HepG2 (cell line): ENCODE measurements around the gene GRHPR. TPM values are rescaled to one million over a fixed set of nuclear protein-coding genes. Genes with fewer than 3 reads are reported as not detected.

ENCODE experiments used
- CC2D1A ChIP-seq: sonication (generic); formaldehyde crosslinking; IDR thresholded peaks from 2 replicates; pipeline ENCODE4 v1.8.1; 2023; ENCODE audit warnings: mild to moderate bottlenecking, missing genetic modification reagents
- ELK4 ChIP-seq: sonication (generic); formaldehyde crosslinking; IDR thresholded peaks from 2 replicates; pipeline ENCODE4 v1.9.0; 2021; ENCODE audit warnings: missing genetic modification reagents, borderline replicate concordance
- EP300 ChIP-seq, 3 experiments: sonication (generic) in 1 of 3; formaldehyde crosslinking in 1 of 3; IDR thresholded peaks; 2 replicates each; pipeline versions ENCODE4 v1.5.1 to v1.6.1; 2011 to 2020; ENCODE audit warnings: low read depth in 2 of 3, low read length in 2 of 3, borderline replicate concordance in 1 of 3, improper control_type of control experiment in 1 of 3, mild to moderate bottlenecking in 1 of 3, missing genetic modification reagents in 1 of 3, moderate library complexity in 1 of 3
- ETV6 ChIP-seq: sonication (generic); formaldehyde crosslinking; conservative IDR thresholded peaks from 2 replicates; pipeline ENCODE4 v1.4.0; 2020; ENCODE audit warnings: missing genetic modification reagents
- HMG20A ChIP-seq: IDR thresholded peaks from 2 replicates; pipeline ENCODE4 v1.6.1; 2016; ENCODE audit warnings: borderline replicate concordance
- HMGXB4 ChIP-seq, 2 experiments: sonication (generic) in 1 of 2; formaldehyde crosslinking in 1 of 2; IDR thresholded peaks; 2 replicates each; pipeline versions ENCODE4 v1.4.0 to v1.6.1; 2018 to 2020; ENCODE audit warnings: missing genetic modification reagents in 2 of 2, borderline replicate concordance in 1 of 2, low read depth in 1 of 2, mild to moderate bottlenecking in 1 of 2, missing biosample characterization in 1 of 2
- KDM3A ChIP-seq: IDR thresholded peaks from 2 replicates; pipeline ENCODE4 v1.6.1; 2018; ENCODE audit warnings: low read depth, missing compliant biosample characterization
- THAP8 ChIP-seq: sonication (generic); formaldehyde crosslinking; IDR thresholded peaks from 2 replicates; pipeline ENCODE4 v1.5.1; 2020; ENCODE audit warnings: missing genetic modification reagents, mild to moderate bottlenecking, borderline replicate concordance
- XBP1 ChIP-seq: sonication (generic); formaldehyde crosslinking; IDR thresholded peaks from 2 replicates; pipeline ENCODE4 v1.5.0; 2020; ENCODE audit warnings: missing genetic modification reagents
- ZBTB37 ChIP-seq: sonication (generic); formaldehyde crosslinking; IDR thresholded peaks from 2 replicates; pipeline ENCODE4 v1.4.0; 2020; ENCODE audit warnings: mild to moderate bottlenecking, missing genetic modification reagents
- ZNF3 ChIP-seq: IDR thresholded peaks from 2 replicates; pipeline ENCODE4 v1.7.0; 2017; ENCODE audit warnings: inconsistent platforms
- ZNF703 ChIP-seq: sonication (generic); formaldehyde crosslinking; IDR thresholded peaks from 2 replicates; pipeline ENCODE4 v1.5.1; 2020; ENCODE audit warnings: missing genetic modification reagents, mild to moderate bottlenecking, moderate library complexity, borderline replicate concordance
- ZNF792 ChIP-seq: IDR thresholded peaks from 2 replicates; pipeline ENCODE4 v1.6.1; 2016
- ZSCAN21 ChIP-seq: sonication (generic); formaldehyde crosslinking; IDR thresholded peaks from 2 replicates; pipeline ENCODE4 v1.8.0; 2022; ENCODE audit warnings: mild to moderate bottlenecking, missing genetic modification reagents, moderate library complexity, borderline replicate concordance
- polyA plus RNA-seq, 8 experiments: library from polyadenylated mRNA; depleted of rRNA in 3 of 8; stranded (reverse) in 7 of 8; unstranded in 1 of 8; fragments of >200 nt; fragmentation: Illumina TruSeq in 4 of 8; extraction: Trizol in 4 of 8; gene quantifications; 2 replicates each; pipeline versions ENCODE4 v1.2.1 to v1.2.3, GENCODE V29; 2011 to 2016; ENCODE audit warnings: low read depth in 4 of 8, missing spikeins in 1 of 8, mixed read lengths in 1 of 8; ENCODE audit not compliant: insufficient read depth in 1 of 8
- total RNA-seq, 5 experiments: library from RNA; depleted of rRNA; stranded (reverse); fragments of >200 nt; fragmentation: Illumina TruSeq; extraction: Trizol; gene quantifications; 2 replicates each; pipeline ENCODE4 v1.2.3, GENCODE V29; 2016; ENCODE audit warnings: low read depth in 1 of 5
- TF ChIP-seq, protein P1 (sequence below): IDR thresholded peaks from 2 replicates; pipeline ENCODE4 v1.6.1; 2018; ENCODE audit warnings: missing genetic modification reagents, mild to moderate bottlenecking, missing compliant biosample characterization
- TF ChIP-seq, protein P2 (sequence below): sonication (generic); formaldehyde crosslinking; IDR thresholded peaks from 2 replicates; pipeline ENCODE4 v1.5.1; 2020; ENCODE audit warnings: mild to moderate bottlenecking, missing genetic modification reagents, borderline replicate concordance

The GRHPR gene
- total and polyA plus RNA-seq, 2 of the 13 experiments (the other 11 are each of a cell fraction or from before 2014, with no cell fraction given), result 113 to 115 TPM

DNA sequence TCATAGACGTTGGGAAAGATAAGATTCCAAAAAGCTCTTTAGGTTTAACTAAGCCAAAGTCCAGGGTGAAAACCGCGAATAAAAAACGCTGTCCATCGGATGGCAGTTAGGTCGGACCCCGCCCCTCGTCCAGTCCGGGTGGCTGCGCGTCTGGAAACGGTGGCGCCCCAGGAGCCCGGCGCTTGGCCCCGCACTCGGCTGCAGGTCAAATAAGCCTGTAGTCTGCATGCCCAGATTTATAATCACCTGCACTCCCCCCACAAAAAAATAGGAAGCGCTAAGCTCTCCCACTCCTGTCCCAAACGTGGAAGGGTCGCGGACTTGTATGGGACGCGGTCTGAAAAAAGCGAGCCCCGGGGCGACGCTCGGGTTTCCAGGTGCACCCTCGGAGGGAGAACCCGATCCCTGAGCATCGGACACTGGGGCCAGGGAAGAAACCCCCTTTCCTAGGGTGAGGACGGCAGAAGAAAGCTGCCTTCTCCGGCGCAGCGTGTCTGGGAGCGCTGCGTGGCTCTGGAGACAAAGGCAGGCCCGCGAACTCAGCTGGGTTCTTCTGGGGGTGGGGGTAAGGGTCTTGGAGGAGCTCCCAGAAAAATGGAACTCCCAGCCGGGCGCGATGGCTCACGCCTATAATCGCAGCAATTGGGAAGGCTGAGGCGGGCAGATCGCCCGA, 43.7 kb downstream of the GRHPR start (continued):
- TF ChIP-seq XBP1 (CRISPR knock-in tag) (no peak), ZNF703 (CRISPR knock-in tag) (0 out of 2 replicates have a peak, but pooled peaks have one; percentile 21), ZNF792 (CRISPR knock-in tag) (no peak; the same call in 1 of the 2 replicates), ZBTB37 (CRISPR knock-in tag) (no peak), EP300 (IDR thresholded peaks at IDR 0.05; ENCODE audit: low read depth in 2 of 2, low read length in 2 of 2) (no peak), EP300 (CRISPR knock-in tag; IDR thresholded peaks at IDR 0.05; ENCODE audit: borderline replicate concordance) (no peak), KDM3A (CRISPR knock-in tag) (no peak), CC2D1A (CRISPR knock-in tag) (no peak), HMGXB4 (CRISPR knock-in tag; IDR thresholded peaks at IDR 0.05; ENCODE audit: borderline replicate concordance in 1 of 2, low read depth in 1 of 2) (peak; percentile 26 to 31; a peak in 2 of 4 replicates), ELK4 (no peak), ZSCAN21 (CRISPR knock-in tag) (no peak), ETV6 (0 out of 2 replicates have a peak, but pooled peaks have one; percentile 17), THAP8 (CRISPR knock-in tag) (no peak), HMG20A (CRISPR knock-in tag) (no peak), ZNF3 (CRISPR knock-in tag) (no peak)
- TF ChIP-seq, protein P1, sequence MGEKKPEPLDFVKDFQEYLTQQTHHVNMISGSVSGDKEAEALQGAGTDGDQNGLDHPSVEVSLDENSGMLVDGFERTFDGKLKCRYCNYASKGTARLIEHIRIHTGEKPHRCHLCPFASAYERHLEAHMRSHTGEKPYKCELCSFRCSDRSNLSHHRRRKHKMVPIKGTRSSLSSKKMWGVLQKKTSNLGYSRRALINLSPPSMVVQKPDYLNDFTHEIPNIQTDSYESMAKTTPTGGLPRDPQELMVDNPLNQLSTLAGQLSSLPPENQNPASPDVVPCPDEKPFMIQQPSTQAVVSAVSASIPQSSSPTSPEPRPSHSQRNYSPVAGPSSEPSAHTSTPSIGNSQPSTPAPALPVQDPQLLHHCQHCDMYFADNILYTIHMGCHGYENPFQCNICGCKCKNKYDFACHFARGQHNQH (CRISPR knock-in tag), result peak; percentile 44; the same call in 1 of the 2 replicates
- TF ChIP-seq, protein P2, sequence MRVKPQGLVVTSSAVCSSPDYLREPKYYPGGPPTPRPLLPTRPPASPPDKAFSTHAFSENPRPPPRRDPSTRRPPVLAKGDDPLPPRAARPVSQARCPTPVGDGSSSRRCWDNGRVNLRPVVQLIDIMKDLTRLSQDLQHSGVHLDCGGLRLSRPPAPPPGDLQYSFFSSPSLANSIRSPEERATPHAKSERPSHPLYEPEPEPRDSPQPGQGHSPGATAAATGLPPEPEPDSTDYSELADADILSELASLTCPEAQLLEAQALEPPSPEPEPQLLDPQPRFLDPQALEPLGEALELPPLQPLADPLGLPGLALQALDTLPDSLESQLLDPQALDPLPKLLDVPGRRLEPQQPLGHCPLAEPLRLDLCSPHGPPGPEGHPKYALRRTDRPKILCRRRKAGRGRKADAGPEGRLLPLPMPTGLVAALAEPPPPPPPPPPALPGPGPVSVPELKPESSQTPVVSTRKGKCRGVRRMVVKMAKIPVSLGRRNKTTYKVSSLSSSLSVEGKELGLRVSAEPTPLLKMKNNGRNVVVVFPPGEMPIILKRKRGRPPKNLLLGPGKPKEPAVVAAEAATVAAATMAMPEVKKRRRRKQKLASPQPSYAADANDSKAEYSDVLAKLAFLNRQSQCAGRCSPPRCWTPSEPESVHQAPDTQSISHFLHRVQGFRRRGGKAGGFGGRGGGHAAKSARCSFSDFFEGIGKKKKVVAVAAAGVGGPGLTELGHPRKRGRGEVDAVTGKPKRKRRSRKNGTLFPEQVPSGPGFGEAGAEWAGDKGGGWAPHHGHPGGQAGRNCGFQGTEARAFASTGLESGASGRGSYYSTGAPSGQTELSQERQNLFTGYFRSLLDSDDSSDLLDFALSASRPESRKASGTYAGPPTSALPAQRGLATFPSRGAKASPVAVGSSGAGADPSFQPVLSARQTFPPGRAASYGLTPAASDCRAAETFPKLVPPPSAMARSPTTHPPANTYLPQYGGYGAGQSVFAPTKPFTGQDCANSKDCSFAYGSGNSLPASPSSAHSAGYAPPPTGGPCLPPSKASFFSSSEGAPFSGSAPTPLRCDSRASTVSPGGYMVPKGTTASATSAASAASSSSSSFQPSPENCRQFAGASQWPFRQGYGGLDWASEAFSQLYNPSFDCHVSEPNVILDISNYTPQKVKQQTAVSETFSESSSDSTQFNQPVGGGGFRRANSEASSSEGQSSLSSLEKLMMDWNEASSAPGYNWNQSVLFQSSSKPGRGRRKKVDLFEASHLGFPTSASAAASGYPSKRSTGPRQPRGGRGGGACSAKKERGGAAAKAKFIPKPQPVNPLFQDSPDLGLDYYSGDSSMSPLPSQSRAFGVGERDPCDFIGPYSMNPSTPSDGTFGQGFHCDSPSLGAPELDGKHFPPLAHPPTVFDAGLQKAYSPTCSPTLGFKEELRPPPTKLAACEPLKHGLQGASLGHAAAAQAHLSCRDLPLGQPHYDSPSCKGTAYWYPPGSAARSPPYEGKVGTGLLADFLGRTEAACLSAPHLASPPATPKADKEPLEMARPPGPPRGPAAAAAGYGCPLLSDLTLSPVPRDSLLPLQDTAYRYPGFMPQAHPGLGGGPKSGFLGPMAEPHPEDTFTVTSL (CRISPR knock-in tag), result no peak
